Measurements from ENCODE around the gene RAD17.
"Not testable (repeated sequence)": the region's sequence is repeated elsewhere in the genome, so short reads cannot be mapped to it uniquely, and the experiment has no call there.

RAD17 gene

DNA sequence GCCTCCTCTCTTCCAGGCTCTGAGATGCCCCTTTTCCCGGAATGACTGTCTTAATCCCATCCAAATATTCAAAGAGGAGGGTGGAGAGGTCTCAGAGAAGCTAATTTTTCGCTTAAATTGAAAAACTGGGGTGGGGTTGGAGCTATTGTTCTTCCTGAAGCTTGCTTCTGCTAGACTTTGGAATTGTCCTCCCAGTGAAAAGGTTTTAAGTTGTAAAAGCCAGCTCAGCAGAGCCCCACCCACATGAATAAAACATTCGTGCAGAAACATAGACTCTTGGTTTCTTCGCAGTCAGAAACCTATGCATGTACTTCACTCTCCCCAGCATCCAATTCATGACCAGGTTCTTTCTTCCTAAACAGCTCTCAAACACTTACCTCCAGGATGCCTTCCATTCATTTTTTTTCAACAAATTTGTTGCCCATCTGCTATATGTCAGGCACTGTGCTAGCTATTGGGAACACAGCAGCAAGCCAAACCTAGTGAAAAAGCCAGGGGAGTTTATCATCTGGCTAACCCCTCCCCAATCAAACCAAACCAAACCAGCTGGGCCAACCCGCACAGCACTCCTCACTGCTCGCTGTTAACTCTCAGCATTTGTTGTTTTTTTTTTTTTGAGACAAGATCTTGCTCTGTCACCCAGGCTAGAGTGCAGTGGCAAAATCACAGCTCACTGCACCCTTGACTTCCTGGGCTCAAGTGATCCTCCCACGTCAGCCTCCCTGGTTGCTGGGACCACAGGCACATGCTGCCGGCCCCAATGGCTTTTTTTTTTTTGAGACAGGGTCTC lies 85.0 kb downstream of the RAD17 start:
- no peak for DNase-seq

DNA sequence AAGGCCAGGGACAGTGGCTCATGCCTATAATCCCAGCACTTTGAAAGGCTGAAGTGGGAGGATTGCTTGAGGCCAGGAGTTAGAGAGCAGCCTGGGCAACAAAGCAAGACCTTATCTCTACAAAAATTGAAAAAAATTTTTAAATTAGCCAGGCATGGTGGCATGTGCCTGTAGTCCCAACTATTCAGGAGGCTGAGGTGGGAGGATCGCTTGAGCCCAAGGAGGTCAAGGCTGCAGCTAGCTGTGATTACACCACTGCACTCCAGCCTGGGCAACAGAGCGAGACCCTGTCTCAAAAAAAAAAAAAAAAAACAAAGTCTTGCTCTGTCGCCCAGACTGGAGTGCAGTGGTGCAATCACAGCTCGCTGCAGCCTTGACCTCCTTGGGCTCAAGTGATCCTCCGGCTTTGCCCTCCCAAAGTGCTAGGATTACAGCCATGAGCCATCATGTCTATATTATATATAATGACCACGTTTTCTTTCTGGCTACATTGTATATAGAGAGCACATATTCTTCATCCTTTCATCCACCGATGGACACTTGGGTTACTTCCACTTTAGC lies 85.9 kb downstream of the RAD17 start:
- not testable (repeated sequence) for DNase-seq

DNA sequence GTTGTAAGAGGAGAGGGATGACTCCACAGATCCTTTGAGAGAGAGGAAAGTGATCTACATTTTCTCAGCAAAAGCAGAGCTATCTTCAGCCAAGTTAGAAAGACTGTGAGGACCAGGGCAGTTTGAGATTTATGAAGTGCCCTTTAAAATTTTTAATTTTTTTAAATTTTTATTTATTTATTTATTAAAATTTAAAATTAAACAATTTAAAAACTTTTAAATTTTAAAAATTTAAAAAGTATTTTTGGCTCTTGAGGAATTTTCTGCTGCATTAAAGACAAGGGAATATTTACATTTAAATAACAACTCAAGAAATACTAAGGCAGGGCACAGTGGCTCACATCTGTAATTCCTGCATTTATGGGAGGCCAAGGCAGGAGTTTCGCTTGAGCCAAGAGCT lies 92.6 kb downstream of the RAD17 start:
- no peak for DNase-seq

Data from anterior cingulate cortex (tissue), 58 donors.